Measurements from ENCODE around the gene SGMS2. TPM values are rescaled to one million over a fixed set of nuclear protein-coding genes. Genes with fewer than 3 reads are reported as not detected.

Gene SGMS2
- total and polyA plus RNA-seq, 2 of the 4 experiments (the other 2 are of a cell fraction), result 13.4 to 37.5 TPM

Small RNAs within 50 kb of the gene (microRNA-seq; reads per million reads assigned to microRNA genes)
- not detected for gene RNU6-733P (ENCODE audit: insufficient read depth, insufficient read length)

Small RNAs within 50 kb of the gene (small RNA-seq; reads per million reads assigned to genes)
- gene RNU6-733P, result 0 to 1.2 (median 0.08) reads per million in 5 experiments

Other genes starting within 250 kb of the SGMS2 start
- gene PAPSS1, start 104.7 kb upstream of the SGMS2 start, total RNA-seq (2012; rRNA removed), result 82.8 and 90.5 TPM in 2 replicates
- gene PAPSS1, start 104.7 kb upstream of the SGMS2 start, polyA plus RNA-seq (2012; rRNA removed), result 64.7 and 71.8 TPM in 2 replicates
- gene CYP2U1, start 106.6 kb downstream of the SGMS2 start, total RNA-seq (2012; rRNA removed), result 11.1 and 13.6 TPM in 2 replicates
- 5.5 and 6.1 TPM in 2 replicates for gene CYP2U1, start 106.6 kb downstream of the SGMS2 start, polyA plus RNA-seq (2012; rRNA removed)
- 6.7 and 6.8 TPM in 2 replicates for gene HADH, start 165.0 kb downstream of the SGMS2 start, total RNA-seq (2012; rRNA removed)
- gene HADH, start 165.0 kb downstream of the SGMS2 start, polyA plus RNA-seq (2012; rRNA removed), result 21.1 and 22.6 TPM in 2 replicates